Neural cell (in vitro differentiated cells): ENCODE results near the gene EYA3. TPM values are rescaled to one million over a fixed set of nuclear protein-coding genes. Genes with fewer than 3 reads are reported as not detected.

Experiments
- H2AFZ ChIP-seq: fragments of 200-600, 300-800 bp; sonication (generic), shearing (Covaris generic); 2 replicates; pipeline ENCODE4 v1.6.0; 2014; ENCODE audit warnings: low read depth, mild to moderate bottlenecking, antibody characterized with exemption, low read length, moderate library complexity
- H3F3A ChIP-seq: fragments of 200-600 bp; shearing (Covaris generic); 2 replicates; pipeline ENCODE4 v1.6.1; 2016; ENCODE audit warnings: mild to moderate bottlenecking, moderate library complexity, mixed read lengths, antibody characterized with exemption, low read length; ENCODE audit not compliant: insufficient read depth, poor library complexity, severe bottlenecking
- H3K27ac ChIP-seq: fragments of 200-600, 300-800 bp; sonication (generic), shearing (Covaris generic); 2 replicates; pipeline ENCODE4 v1.5.1; 2014; ENCODE audit warnings: mild to moderate bottlenecking, low read length, moderate library complexity
- H3K27me3 ChIP-seq: fragments of 300-800, 200-600 bp; sonication (generic), shearing (Covaris generic); 2 replicates; pipeline ENCODE4 v1.6.0; 2014; ENCODE audit warnings: mild to moderate bottlenecking, low read depth, low read length, moderate library complexity; ENCODE audit not compliant: insufficient read depth
- H3K36me3 ChIP-seq: fragments of 300-800, 200-600 bp; sonication (generic), shearing (Covaris generic); 2 replicates; pipeline ENCODE4 v1.5.1; 2014; ENCODE audit warnings: mild to moderate bottlenecking, antibody characterized with exemption, low read length, moderate library complexity; ENCODE audit not compliant: insufficient read depth
- H3K4me2 ChIP-seq: fragments of 300-800, 200-600 bp; sonication (generic), shearing (Covaris generic); 2 replicates; pipeline ENCODE4 v1.6.0; 2014; ENCODE audit warnings: mild to moderate bottlenecking, low read length
- H3K4me3 ChIP-seq: fragments of 300-800, 200-600 bp; sonication (generic), shearing (Covaris generic); 2 replicates; pipeline ENCODE4 v1.5.1; 2014; ENCODE audit warnings: mild to moderate bottlenecking, low read length, moderate library complexity
- H3K79me2 ChIP-seq: fragments of 200-600 bp; shearing (Covaris generic); replicated peaks from 2 replicates; pipeline ENCODE4 v1.6.0; 2014; ENCODE audit warnings: mild to moderate bottlenecking, low read length, moderate library complexity; ENCODE audit not compliant: insufficient read depth
- H3K9ac ChIP-seq: fragments of 300-800, 200-600 bp; sonication (generic), shearing (Covaris generic); 2 replicates; pipeline ENCODE4 v1.6.1; 2016; ENCODE audit warnings: mild to moderate bottlenecking, low read length, mixed read lengths
- H3K9me2 ChIP-seq: fragments of 200-600 bp; shearing (Covaris generic); 2 replicates; pipeline ENCODE4 v1.6.1; 2016; ENCODE audit warnings: mild to moderate bottlenecking, low read length, mixed read lengths; ENCODE audit not compliant: insufficient read depth
- H3K9me3 ChIP-seq: fragments of 200-600, 300-800 bp; sonication (generic), shearing (Covaris generic); 2 replicates; pipeline ENCODE4 v1.6.1; 2016; ENCODE audit warnings: mild to moderate bottlenecking, mixed run types, low read length, moderate library complexity, mixed read lengths
- H4K20me1 ChIP-seq: fragments of 200-600 bp; shearing (Covaris generic); 2 replicates; pipeline ENCODE4 v1.6.1; 2016; ENCODE audit warnings: mild to moderate bottlenecking, mixed run types; ENCODE audit not compliant: insufficient read depth
- CTCF ChIP-seq: fragments of 450-650 bp; IDR thresholded peaks from 2 replicates; pipeline ENCODE4 v1.5.1; 2014; ENCODE audit warnings: antibody characterized with exemption, mild to moderate bottlenecking, moderate library complexity; ENCODE audit not compliant: poor library complexity, severe bottlenecking
- EP300 ChIP-seq: fragments of 450-650 bp; conservative IDR thresholded peaks from 2 replicates; pipeline ENCODE4 v1.6.1; 2014; ENCODE audit warnings: antibody characterized with exemption, mild to moderate bottlenecking, moderate library complexity; ENCODE audit not compliant: poor library complexity, severe bottlenecking
- EZH2 ChIP-seq: fragments of 200-600, 300-800 bp; shearing (Covaris generic), sonication (generic); IDR thresholded peaks from 2 replicates; pipeline ENCODE4 v1.6.1; 2014; ENCODE audit warnings: antibody characterized with exemption, low read length, borderline replicate concordance, mild to moderate bottlenecking; ENCODE audit not compliant: insufficient read depth, poor library complexity, severe bottlenecking
- MXI1 ChIP-seq: fragments of 450-650 bp; conservative IDR thresholded peaks from 2 replicates; pipeline ENCODE4 v1.6.1; 2014; ENCODE audit warnings: antibody characterized with exemption, mild to moderate bottlenecking; ENCODE audit not compliant: poor library complexity, severe bottlenecking
- POLR2AphosphoS5 ChIP-seq: IDR thresholded peaks from 2 replicates; pipeline ENCODE4 v1.6.1; 2012
- RAD21 ChIP-seq: fragments of 450-650 bp; conservative IDR thresholded peaks from 2 replicates; pipeline ENCODE4 v1.6.1; 2014; ENCODE audit warnings: antibody characterized with exemption, mild to moderate bottlenecking, moderate library complexity
- REST ChIP-seq: IDR thresholded peaks from 2 replicates; pipeline ENCODE4 v1.6.1; 2012; ENCODE audit warnings: borderline replicate concordance
- SMC3 ChIP-seq: fragments of 450-650 bp; conservative IDR thresholded peaks from 2 replicates; pipeline ENCODE4 v1.6.1; 2014; ENCODE audit warnings: antibody characterized with exemption, mild to moderate bottlenecking, moderate library complexity; ENCODE audit not compliant: poor library complexity
- TAF1 ChIP-seq: IDR thresholded peaks from 2 replicates; pipeline ENCODE4 v1.6.1; 2012; ENCODE audit warnings: low read depth
- polyA plus RNA-seq: library from polyadenylated mRNA; depleted of rRNA; stranded (reverse); fragments of >200 nt; gene quantifications from 2 replicates; pipeline ENCODE4 v1.2.3, GENCODE V29; 2014

EYA3 gene
- polyA plus RNA-seq, 1 donor from 2014 or later, result 11.2 TPM

- Histone ChIP-seq H3K4me2 (no peak overlapping the region), H2AFZ (no peak overlapping the region), H3K27me3 (no peaks in the 10 kb centered on the region), H3K9me2 (no peaks in the 10 kb centered on the region), H3K9me3 (no peaks in the 10 kb centered on the region), H3K27ac (no peak overlapping the region), H3K9ac (no peak overlapping the region), H4K20me1 (no peaks in the 10 kb centered on the region), H3K79me2 (no peaks in the 10 kb centered on the region), H3K36me3 (no peaks in the 10 kb centered on the region), H3F3A (no peaks in the 10 kb centered on the region), H3K4me3 (no peak overlapping the region)
- TF ChIP-seq RAD21, result no peak
- no peak for TF ChIP-seq SMC3
- no peak for TF ChIP-seq TAF1
- no peak for TF ChIP-seq REST
- no peak for TF ChIP-seq CTCF
- no peak for TF ChIP-seq MXI1
- TF ChIP-seq POLR2AphosphoS5, result no peak
- TF ChIP-seq EP300, result no peak
- TF ChIP-seq EZH2, result no peak
These were observed 134.2 kb downstream of the EYA3 start for GRCh38 chr1:27954186-27954585.

DNA sequence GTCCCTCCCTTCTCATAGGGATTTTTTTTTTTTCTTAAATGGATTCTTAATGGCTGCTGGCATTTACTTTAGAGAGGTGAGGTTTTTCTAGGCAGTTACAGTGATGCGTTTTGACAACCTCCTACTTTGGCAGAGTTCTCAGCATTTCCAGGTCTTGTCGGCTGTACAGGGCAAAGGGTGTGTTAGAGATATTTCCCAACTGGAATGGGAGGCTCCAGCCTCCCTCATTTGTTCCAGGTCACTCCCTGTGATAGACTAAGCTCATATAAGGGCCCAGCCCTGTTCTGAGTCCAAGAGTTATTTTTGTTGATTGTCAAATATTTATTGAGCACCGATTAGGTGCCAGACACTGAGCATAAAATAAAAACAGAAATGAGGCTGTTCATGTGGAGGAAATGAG is 136.3 kb downstream of the EYA3 start:
- Histone ChIP-seq H3K27me3 (no peaks in the 10 kb centered on the region), H3K36me3 (no peaks in the 10 kb centered on the region), H3K9ac (no peak overlapping the region), H3K79me2 (no peaks in the 10 kb centered on the region), H3K27ac (no peak overlapping the region), H2AFZ (no peak overlapping the region), H3K4me2 (no peak overlapping the region), H3F3A (no peaks in the 10 kb centered on the region), H4K20me1 (no peaks in the 10 kb centered on the region), H3K9me3 (no peaks in the 10 kb centered on the region), H3K9me2 (no peaks in the 10 kb centered on the region), H3K4me3 (no peak overlapping the region)
- TF ChIP-seq EP300 (no peak), POLR2AphosphoS5 (no peak), TAF1 (no peak), MXI1 (no peak), SMC3 (no peak), RAD21 (no peak), CTCF (no peak), REST (no peak), EZH2 (no peak)
